Parathyroid adenoma (tissue), 2 donors: Measurements from ENCODE around the gene ASB7.

Source experiments
- H2AFZ ChIP-seq: fragments of 300-600 bp; sonication (generic); one replicate; pipeline ENCODE4 v1.7.0; 2017; ENCODE audit warnings: antibody characterized with exemption, mild to moderate bottlenecking
- H3K27ac ChIP-seq: fragments of 300-600 bp; sonication (generic); one replicate; pipeline ENCODE4 v1.7.0; 2017
- H3K27me3 ChIP-seq: fragments of 300-600 bp; sonication (generic); one replicate; pipeline ENCODE4 v1.7.0; 2017; ENCODE audit warnings: low read length; ENCODE audit not compliant: control insufficient read depth, insufficient read depth
- H3K36me3 ChIP-seq: fragments of 300-600 bp; sonication (generic); one replicate; pipeline ENCODE4 v1.7.0; 2017; ENCODE audit warnings: low read length; ENCODE audit not compliant: control insufficient read depth, insufficient read depth
- H3K4me1 ChIP-seq: fragments of 300-600 bp; sonication (generic); one replicate; pipeline ENCODE4 v1.7.0; 2017; ENCODE audit warnings: control low read depth
- H3K4me2 ChIP-seq: fragments of 300-600 bp; sonication (generic); one replicate; pipeline ENCODE4 v1.7.0; 2017; ENCODE audit warnings: low read length
- H3K4me3 ChIP-seq: fragments of 300-600 bp; sonication (generic); one replicate; pipeline ENCODE4 v1.7.0; 2017; ENCODE audit warnings: low read depth, low read length
- H3K79me2 ChIP-seq: fragments of 300-600 bp; sonication (generic); one replicate; pipeline ENCODE4 v1.7.0; 2017; ENCODE audit warnings: control low read depth
- H3K9ac ChIP-seq: fragments of 300-600 bp; sonication (generic); one replicate; pipeline ENCODE4 v1.7.0; 2017; ENCODE audit warnings: mild to moderate bottlenecking
- H3K9me3 ChIP-seq: fragments of 300-600 bp; sonication (generic); one replicate; pipeline ENCODE4 v1.7.0; 2017; ENCODE audit warnings: low read length; ENCODE audit not compliant: control insufficient read depth
- TF ChIP-seq, protein P1 (sequence below): fragments of 300-600 bp; sonication (generic); IDR thresholded peaks from one replicate; pipeline ENCODE4 v1.7.0; 2017; ENCODE audit warnings: antibody characterized with exemption, mild to moderate bottlenecking
- donor health status: primary hyperparathyroidism.

ASB7 gene

DNA sequence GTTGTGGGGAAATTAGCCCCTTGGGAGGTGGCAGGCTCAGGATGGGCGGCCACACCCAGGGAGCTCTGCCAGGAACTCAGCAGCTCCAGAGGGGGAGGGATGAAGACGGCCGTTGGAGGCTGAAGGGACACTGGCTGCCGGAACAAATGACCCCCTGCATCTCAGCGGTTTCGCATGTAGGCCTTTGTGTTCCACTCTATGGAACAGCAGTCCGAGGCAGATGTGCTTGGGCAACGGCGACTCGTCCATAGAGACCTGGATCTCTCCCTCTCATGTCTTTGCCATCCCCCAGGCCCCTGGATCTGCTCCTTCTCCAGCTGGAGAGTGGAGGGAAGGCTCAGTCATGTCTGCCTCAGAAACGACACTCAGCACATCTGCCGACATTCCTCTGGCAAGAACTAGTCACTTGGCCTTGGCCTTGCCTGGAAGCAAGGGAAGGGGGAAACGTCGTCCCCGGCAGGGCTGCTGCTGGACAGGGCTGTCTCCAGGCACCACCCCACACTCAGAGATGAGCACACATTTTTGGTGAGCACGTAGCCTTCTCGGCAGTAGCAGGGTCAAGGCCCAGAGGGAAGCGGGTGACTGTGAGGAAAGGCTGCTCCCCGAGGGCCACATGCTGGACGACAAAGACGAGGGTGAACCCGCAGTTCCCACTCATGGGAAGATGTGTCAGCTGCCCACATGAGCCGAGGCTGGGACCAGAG, 83.8 kb downstream of the ASB7 start:
- H3K27me3 ChIP-seq: no peaks in the 10 kb centered on the region
- H2AFZ ChIP-seq: no peak overlapping the region
- H3K9ac ChIP-seq: no peak overlapping the region
- H3K4me1 ChIP-seq: no peaks in the 10 kb centered on the region
- H3K4me3 ChIP-seq: no peak overlapping the region
- H3K4me2 ChIP-seq: no peak overlapping the region
- H3K79me2 ChIP-seq: no peaks in the 10 kb centered on the region
- TF ChIP-seq, protein P1, sequence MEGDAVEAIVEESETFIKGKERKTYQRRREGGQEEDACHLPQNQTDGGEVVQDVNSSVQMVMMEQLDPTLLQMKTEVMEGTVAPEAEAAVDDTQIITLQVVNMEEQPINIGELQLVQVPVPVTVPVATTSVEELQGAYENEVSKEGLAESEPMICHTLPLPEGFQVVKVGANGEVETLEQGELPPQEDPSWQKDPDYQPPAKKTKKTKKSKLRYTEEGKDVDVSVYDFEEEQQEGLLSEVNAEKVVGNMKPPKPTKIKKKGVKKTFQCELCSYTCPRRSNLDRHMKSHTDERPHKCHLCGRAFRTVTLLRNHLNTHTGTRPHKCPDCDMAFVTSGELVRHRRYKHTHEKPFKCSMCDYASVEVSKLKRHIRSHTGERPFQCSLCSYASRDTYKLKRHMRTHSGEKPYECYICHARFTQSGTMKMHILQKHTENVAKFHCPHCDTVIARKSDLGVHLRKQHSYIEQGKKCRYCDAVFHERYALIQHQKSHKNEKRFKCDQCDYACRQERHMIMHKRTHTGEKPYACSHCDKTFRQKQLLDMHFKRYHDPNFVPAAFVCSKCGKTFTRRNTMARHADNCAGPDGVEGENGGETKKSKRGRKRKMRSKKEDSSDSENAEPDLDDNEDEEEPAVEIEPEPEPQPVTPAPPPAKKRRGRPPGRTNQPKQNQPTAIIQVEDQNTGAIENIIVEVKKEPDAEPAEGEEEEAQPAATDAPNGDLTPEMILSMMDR: no peak
- no peak overlapping the region for H3K27ac ChIP-seq
- H3K9me3 ChIP-seq: no peaks in the 10 kb centered on the region
- no peaks in the 10 kb centered on the region for H3K36me3 ChIP-seq

DNA sequence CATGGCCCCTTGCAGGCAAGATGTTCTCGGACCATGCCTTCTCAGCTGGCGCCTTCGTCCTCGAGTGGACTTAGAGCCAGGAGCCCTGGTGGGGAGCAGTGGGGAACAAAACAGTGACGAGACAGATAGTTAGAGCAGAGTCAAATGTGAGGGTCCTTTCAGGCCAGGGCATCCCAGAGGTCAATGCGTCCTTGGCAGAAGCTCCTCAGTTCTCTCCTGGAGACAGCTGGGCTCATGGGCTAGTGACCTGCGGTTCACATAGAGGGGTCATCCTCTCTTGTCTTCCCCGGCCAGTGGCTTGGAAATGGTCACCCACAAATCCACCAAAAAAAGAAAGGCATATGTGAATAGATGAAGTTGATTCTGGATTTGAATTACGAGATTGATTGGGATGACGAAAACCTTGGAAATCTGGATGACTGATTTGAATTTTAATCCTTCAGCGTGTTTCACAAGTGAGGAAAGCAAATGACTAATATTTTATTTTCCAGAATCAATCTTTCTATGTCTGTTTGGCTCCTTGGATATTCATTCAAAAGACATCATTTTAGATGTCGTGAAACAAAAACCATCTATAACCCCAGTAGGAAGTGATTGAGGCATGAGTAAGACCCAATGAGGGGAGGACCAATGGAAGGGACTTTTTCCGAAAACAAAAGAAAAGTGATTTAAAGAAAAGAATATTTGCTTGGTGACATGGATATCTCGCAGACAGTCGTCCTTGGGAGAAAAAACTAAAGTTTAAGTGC, 84.5 kb downstream of the ASB7 start:
- Histone ChIP-seq H3K4me3 (no peak overlapping the region), H3K9ac (no peak overlapping the region), H3K79me2 (no peaks in the 10 kb centered on the region), H3K4me1 (no peaks in the 10 kb centered on the region), H3K9me3 (no peaks in the 10 kb centered on the region), H3K27me3 (no peaks in the 10 kb centered on the region), H3K36me3 (no peaks in the 10 kb centered on the region), H2AFZ (no peak overlapping the region), H3K27ac (no peak overlapping the region), H3K4me2 (no peak overlapping the region)
- TF ChIP-seq, protein P1: no peak

- H3K4me1 ChIP-seq: no peaks in the 10 kb centered on the region
- no peaks in the 10 kb centered on the region for H3K36me3 ChIP-seq
- H3K9ac ChIP-seq: no peak overlapping the region
- H3K27me3 ChIP-seq: no peaks in the 10 kb centered on the region
- no peak overlapping the region for H2AFZ ChIP-seq
- no peak overlapping the region for H3K27ac ChIP-seq
- TF ChIP-seq, protein P1: no peak
- no peaks in the 10 kb centered on the region for H3K79me2 ChIP-seq
- no peak overlapping the region for H3K4me2 ChIP-seq
- no peaks in the 10 kb centered on the region for H3K9me3 ChIP-seq
- H3K4me3 ChIP-seq: no peak overlapping the region
Observed at GRCh38 chr15:100687582-100688141, 85.3 kb downstream of the ASB7 start.

- H3K27me3 ChIP-seq: no peaks in the 10 kb centered on the region
- TF ChIP-seq, protein P1: no peak
- no peaks in the 10 kb centered on the region for H3K36me3 ChIP-seq
- no peak overlapping the region for H2AFZ ChIP-seq
- H3K79me2 ChIP-seq: no peaks in the 10 kb centered on the region
- no peak overlapping the region for H3K4me2 ChIP-seq
- H3K27ac ChIP-seq: no peak overlapping the region
- no peak overlapping the region for H3K4me3 ChIP-seq
- H3K9ac ChIP-seq: no peak overlapping the region
- no peaks in the 10 kb centered on the region for H3K9me3 ChIP-seq
- no peaks in the 10 kb centered on the region for H3K4me1 ChIP-seq
Observed at GRCh38 chr15:100688549-100689120, 86.2 kb downstream of the ASB7 start.
